DMS53 treated with DMSO at 0.1 percent for 48 hours (cell line): ENCODE data around the gene MAGI1.
"Not testable (repeated sequence)": the region's sequence is repeated elsewhere in the genome, so short reads cannot be mapped to it uniquely, and the experiment has no call there.

Source experiments
- DNase-seq: peaks from one replicate; lab custom pipeline; 2025; ENCODE audit not compliant: unreplicated experiment; lab: John Stamatoyannopoulos, UW

MAGI1 gene

DNA sequence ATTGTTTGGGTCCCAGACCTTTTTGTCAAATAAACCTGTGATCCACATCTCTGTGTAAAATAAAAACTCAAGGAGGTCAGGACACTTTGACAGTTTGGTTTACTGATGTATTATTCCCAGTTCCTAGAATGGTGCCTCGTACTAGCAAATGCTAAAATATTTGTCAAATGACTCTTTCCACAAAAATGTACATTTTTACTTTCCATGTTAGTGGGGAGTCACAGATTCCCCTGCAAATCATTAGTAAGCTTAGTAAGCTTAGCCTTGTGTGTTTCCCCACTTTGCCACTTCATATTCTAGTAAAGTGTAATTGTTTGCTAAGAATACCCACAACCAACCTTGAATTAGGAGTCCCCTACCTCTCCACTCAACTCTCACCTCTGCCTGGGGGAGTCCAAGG is 2.4 kb upstream of the MAGI1 start:
- no peak for DNase-seq

DNA sequence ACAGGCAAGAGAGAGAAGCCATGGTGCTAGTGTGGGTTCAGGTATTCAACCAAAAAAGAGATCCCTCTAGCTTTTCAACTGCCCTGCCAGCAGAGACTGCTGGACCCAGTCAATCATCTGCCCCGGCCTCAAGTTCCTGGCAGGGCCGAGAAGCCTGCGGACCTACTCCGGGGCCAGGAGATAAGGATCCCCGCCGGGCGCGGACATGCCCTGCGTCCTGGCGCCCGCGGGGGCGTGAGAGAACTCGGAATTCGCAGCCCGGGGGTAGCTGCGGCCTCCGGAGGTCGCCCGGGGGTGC is 821 bp upstream of the MAGI1 start:
- DNase-seq: no peak

DNA sequence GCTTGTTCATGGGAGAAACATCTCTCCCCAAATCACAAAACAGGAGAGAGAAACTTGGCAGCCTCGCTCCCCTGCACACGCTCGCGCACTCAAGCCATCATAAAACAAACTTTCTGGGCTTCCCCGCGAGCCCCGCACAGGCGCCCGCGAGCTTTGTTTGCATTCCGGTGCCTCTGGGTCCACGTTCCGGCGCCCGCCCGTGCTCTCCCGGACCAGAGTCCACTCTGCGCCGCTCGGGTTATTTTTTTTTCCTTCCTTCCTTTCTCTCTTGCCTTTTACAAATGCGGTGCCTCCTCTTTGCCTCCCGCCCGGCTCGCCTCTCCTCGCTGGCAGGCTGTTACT is 363 bp downstream of the MAGI1 start:
- no peak for DNase-seq

DNA sequence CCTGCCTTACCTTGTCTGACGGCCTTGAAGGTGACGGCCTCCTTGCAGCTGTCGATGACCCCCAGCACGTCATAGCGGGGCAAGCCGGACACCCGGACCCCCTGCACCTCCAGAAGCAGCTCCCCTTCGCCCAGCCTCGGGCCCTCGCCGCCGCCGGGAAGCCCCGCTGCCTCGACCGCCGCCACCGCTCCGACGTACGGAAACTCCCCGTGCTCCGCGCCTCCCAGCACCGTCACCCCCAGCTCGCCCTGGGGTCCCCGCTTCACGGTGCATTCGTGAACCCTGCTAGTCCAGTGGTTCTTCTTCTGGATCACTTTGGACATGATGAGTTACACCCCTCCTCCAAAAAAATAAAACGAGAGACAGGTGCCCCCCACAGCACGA is 740 bp downstream of the MAGI1 start:
- no peak for DNase-seq

DNA sequence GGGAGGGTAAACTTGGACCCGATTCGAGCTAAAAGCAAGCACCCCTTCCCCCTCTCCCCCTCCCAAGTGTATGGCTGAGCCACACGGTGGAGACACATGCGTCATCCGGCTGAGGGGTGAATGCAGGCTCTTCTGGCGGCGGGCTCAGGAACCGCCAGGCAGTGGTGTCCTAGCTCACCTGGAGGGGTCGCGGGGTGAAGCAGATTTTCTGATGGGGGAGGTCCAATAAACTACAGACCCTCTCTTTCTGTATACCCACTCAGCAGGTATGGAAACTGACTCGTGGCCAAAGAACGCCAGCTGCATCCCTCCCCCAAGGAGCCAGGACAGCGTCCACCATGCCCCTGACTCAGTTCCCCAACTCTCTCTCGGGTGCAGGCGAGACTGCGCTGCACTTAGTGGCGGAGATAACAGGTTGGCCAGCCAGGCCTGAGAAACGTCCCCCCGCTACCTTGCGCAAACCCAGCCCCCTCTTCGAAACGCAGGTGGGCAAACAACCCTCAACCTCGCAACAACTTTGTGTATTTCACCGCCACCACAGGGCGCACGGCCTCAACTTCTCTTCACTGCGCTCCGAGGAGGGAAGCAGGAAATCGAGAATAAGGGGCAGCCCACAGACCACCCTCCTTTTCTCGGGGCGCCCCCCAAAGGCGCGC is 1.3 kb downstream of the MAGI1 start:
- DNase-seq: no peak

DNA sequence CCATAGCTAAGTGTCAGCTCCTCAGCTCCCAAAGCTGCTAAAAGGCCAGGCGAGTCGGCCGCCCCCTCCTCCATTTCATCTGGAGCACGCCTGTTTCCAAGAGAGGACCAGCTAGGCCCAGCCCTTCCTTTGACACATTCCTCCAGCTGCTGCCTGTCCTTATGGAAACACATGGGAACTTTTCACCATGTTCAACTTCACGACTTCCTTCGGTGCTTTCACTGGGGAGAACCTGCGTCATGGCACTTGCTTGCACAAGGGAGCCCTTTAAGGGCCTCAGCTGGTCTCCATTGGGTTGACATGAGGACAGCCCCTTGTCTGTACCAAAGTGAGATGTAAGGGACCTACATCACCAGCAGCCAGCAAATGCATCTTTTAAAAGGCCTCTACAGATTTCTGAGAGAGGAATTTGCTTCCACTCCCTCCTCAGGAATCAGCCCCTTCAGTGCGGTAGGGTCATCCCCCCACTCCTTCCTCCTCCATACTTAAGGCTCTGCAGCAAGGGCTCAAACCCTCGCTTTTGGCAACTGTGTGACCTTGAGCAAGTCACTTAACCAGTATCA is 2.1 kb downstream of the MAGI1 start:
- no peak for DNase-seq

DNA sequence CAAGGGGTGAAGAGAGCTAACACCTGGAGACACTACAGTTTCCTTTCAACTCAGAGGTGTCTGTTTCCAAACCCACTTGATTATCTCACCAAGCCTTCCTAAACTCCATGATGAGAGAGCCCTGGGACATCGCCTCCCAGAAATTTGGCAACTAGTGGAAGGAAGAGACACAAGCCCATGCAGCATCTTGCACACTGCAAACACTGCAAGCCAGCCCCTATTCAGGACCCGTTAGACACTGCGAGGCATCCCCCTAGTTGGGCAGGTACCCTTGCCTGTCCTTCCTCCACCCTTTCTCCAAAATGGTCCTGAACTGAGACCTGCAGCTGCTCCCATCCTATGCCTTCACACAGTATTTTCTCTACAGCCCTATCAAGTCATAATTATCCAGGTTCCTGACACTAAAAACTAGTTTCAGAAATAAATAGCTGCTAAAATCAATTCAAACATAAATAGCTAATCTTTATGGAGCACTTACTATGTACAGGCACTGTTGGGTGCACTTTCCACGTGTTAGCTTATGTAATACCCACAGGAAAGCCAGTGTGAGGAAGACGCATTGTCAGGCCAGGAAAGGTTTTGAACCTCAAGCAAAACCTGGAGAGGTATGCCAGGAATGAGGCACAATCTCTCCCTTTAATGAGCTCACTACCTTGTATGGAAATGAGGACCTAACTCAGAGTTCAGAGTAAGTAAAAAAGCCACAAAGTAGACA is 2.8 kb downstream of the MAGI1 start:
- DNase-seq: no peak

DNA sequence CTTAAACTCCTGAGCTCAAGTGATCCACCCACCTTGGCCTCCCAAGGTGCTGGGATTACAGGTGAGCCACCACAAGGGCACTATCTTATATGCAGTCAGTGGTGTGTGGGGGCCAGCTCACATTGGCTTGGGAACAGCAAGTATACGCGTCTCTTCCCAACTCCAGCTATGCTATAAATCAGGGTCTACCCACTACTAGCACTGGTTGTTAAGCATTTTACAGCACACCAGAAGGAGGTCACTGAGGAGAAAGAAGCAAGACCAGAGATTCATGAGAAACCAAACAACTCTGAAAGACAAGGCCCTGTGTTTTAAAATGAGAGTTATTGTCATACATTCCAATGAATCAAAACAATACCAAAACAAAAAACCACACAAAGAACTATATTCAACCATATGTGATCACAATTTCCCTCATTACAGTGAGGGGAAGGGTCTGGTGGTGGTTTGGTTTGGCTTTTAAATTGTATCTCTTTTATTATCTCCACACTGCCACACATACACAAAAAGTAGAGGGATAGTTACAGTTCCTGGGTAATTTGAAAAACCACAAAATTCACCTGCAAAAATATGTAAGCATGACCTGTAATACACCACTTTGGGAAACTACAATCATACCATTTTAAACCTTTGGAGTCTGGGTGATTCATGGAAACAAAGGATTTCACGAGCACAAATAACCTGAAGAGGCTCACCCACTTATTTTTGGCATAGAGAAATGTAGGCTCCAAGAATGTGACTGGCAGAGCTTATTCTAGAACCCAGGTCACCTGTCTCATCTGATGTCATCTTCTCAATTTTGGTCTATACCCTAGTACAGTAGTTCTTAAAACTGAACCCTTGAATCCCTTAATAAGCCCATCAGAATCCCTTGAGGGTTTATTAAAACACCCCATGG is 5.2 kb downstream of the MAGI1 start:
- DNase-seq: no peak

DNA sequence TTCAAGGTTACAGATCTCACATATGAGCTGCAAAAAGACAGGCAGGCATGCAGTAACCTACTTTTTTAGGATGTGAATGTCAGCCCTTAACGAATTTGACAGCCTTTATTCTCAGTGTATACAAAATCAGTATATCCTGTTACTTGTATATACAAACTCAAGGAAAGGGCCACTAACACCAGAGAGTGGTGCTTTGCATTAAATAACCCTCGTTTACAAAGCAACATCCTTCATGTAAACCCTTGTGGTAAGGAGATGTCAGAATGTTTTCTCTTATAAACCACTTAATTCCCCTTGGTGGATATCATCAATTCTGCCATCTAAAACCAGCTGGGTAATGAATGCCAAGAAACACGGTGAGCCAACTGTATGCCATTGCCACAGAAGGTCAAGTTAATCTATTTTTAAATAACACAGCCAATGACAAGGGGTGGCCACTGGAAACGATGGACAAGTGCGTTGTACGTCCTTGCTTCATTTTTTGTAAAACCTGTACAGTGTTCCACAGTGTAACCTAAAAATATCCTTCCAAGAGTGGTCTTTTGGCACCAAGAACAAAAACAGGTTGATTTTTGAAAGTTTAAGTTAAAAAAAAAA is 7.5 kb downstream of the MAGI1 start:
- DNase-seq: no peak

DNA sequence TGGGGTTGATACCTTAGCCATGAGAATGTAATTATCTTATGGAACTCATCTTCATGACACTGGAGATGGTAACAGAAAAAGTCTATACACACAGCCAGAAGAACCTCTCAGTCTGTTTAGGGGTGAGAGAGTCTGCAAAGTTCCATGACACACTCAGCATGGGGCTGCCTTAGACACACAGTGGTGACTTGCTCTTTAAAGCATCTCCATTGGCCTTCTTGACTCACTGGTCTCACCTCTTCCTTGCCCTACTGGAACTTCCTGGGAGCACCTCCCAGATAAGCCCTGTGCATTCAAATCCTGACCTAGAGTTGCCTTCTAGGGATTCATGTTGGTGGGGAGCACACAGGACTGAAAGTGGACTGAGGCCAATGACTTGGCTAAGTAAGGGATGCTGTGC is 9.3 kb downstream of the MAGI1 start:
- DNase-seq: no peak

DNA sequence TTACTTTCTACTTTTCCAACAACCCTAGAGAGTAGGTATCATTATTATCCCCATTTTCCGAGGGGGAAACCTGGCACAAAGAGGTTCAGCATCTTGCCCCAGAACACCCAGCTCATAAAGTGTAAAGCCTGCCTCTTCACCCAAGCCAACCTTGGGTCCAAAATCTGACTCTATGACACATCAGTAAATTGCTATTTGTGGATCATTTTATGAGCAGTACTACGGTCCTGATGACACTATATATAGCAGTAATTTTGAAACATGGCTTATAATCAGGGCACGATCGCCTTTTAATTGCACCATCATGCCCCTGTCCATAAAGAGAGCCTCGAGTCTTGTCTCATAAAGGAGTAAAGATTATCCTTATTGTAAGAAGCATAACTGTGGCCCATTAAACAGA is 9.7 kb downstream of the MAGI1 start:
- DNase-seq: no peak

DNA sequence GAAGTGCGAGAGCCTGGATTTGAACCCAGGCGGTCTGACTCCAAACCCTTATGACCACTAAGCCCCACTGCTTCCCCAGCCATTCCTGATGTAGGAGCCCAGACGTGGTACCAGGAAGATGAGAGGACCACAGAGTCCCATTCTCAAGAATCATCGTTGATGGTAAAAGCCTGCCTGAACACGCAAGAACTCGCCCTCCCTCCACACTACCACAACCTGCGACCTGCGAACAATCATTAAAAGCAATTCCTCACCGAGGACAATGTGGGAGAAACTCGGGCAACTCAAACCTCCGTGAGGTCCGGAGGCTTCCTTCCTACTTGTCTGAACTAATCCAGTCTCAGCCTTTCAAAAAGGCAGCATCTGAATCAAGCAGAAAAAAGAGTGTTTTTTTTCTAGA is 10.3 kb downstream of the MAGI1 start:
- no peak for DNase-seq

DNA sequence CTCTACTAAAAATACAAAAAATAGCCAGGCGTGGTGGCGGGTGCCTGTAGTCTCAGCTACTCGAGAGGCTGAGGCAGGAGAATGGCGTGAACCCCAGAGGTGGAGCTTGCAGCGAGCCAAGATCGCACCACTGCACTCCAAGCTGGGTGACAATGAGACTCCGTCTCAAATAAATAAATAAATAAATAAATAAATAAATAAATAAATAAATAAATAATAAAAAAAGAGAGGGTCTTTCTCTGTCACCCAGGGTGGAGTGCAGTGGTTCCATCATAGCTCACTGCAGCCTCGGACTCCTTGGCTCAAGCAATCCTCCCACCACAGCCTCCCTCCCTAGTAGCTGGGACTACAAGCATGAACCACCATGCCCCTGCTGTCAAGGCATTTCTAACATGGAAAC is 11.6 kb downstream of the MAGI1 start:
- not testable (repeated sequence) for DNase-seq

DNA sequence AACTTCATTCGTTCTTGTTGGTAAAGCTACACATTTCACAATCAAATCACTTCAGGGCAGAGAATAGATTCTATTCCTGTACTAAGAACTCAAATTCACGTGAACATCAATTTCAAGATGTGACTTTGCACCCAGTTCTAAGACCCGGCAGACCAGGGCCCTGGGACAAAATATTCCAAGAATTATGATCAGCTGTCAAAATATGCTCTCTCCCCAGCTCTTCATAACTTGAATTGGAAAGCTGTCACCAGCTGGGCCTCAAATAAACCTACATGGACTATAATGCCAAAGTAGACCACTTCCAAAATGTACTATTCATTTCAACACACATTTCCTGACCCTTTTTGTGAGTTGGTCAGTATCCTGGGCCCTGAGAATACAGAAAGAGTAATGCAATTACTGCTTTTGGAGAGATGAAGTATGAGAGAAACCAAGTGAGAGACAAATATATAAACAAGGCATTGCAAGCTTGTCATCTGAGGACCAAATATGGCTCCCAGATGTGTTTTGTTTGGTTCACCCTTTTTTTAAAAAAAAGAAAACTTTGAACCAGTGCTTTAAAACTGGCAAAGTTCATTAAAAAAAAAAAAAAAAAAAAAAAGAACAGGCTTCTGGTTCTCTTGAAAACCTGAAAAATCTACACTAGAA is 14.9 kb downstream of the MAGI1 start:
- DNase-seq: no peak

DNA sequence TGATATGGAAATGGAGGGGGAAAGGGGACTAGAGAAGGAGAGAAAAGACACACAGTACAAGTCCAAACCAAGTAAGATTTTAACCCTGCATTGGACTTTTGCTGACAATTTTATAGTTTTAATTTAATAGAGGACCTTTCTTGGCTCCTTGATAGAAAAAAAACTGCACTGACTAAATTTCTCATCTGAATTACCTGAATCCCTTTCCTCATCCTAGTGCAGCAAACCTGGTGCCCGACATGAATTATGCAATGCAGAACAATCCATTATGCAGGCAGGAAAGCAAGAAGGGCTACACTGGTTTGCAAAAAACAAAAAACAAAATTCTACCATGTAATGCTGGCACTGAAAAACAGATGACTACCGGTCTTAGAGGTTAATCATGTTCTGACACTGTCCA is 15.5 kb downstream of the MAGI1 start:
- no peak for DNase-seq

DNA sequence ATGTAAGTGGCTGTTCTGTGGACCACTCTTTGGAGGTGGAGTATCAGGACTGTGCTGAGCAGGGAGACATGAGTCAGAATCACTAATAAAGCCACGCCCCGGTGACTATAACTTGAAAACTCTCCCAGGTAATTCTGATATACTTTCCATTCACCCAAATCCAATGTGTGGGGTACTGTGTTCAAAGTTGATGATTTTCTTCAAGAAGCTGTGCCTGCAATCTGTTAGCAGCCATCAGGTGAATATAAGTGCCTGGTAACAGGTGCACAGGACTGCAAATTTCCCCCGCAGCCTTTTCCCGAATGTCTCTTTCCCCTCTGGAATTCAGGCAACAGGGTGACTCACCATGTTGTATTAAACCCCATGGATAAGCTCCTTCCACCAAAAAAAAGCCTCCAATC is 17.0 kb downstream of the MAGI1 start:
- no peak for DNase-seq

DNA sequence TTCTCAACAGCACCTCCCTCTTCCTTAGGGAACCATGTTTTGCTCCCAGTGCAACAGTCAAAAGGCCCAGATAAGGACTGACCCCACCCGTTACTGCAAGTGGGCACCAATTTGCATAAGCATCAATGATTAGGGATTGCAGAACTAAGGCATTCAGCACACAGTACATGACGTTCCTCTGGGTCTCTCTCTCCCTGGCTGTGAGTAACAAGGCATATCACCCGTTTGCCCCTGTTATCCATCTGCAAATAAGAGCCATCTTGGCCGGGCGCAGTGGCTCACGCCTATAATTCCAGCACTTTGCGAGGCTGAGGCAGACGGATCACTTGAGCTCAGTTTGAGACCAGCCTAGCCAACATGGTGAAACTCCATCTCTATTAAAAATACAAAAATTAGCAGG is 18.8 kb downstream of the MAGI1 start:
- DNase-seq: no peak

DNA sequence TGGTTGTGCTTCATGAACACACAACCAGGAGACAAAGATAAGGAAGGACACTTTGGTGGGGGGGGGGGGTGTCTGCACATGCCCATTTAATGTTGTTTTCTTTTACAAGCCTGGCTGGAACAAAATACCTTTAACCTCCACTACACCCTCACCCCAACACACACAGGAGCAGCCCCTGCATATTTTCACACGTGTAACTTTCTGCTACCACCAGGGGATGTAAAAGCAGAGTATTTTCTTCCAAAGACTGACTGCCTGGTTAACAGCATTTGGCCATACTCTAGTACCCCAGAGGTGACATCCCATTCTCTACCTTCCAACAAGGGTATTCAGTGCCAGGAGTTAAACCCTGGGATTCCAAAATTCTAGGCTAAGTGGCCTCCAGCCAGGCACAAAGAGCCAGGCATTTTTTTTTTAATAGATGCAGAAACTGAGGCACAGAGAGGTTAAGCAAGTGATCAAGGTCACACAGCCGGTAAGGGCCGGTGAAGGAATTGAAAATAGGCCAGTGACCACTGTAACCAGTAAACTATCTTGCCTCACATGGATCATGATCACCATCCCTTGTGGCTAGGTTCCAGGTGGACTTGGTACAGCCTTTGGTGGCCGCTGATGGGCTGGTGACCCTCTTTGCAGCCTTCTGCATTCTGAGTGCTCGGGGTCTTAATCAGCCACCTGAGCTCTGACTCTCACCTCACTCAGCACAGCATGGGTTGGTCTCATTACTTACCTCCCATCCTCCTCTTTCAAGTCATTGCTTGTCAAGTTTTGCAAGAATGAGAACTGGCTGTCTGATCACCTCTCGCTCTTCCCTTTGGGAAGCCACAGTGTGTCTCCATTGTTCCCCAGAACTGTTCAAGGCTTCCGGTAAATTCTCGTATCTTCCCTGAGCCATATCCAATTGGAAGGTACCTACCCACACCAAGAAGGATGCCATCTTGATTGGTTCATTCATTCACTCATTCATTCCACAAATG is 20.4 kb downstream of the MAGI1 start:
- no peak for DNase-seq

DNA sequence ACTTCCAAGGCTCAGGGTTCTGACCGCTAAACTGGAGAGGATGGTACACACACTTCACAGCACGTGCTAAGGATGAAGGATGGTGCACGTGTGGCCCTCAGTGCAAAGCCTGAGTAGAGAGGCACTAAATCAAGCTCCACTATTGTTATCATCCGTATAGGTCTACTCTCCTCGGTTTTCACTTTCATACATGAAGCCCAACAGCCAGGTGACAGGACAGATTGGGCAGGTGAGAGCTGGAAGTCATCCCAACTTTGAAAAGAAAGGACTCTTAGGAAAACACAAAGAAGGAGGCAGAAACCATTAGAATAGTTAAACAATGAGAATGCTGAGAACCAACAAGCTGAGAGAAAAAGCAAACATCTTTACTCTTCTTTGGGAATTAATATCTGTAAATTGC is 21.1 kb downstream of the MAGI1 start:
- no peak for DNase-seq

DNA sequence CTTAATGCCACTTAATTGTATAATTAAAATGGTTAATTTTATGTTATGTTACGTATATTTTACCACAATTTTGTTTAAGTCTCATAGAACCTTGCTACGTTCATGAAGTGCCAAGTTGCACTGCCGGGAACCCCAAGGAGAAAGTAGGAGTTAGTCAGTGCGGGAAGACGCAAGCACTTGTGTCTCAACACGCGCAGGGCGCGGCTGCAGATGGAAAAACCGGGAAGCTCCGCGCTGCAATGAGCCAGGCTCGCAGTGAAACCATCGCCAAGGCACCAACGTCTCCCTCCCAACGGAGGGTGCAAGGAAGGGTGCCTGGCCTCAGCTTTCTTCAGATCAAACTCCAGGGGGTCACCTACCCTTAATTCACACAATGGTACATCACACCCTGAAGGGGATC is 21.6 kb downstream of the MAGI1 start:
- no peak for DNase-seq
